Heart left ventricle (tissue), 16 donors: ENCODE data around the gene SLIT3. TPM values are rescaled to one million over a fixed set of nuclear protein-coding genes. Genes with fewer than 3 reads are reported as not detected.

ENCODE experiments used
- ATAC-seq, 4 donors: fragments of 200-7000 bp; cut with Tn5 transposase; one replicate each; pipeline ENCODE4 v1.9.1; 2020 to 2022; ENCODE audit warnings: moderate library complexity in 4 of 4, mild to moderate bottlenecking in 3 of 4, moderate number of reproducible peaks in 1 of 4
- DNase-seq, 5 donors: peaks; one replicate each; pipeline ENCODE4 v3.0.0-alpha.2; 2020
- H3K27ac ChIP-seq, 12 donors: fragments of 200-600 bp; sonication (generic) in 4 of 12; one replicate each; pipeline versions ENCODE4 v1.5.0 to v1.8.0; 2016 to 2022; ENCODE audit warnings: mild to moderate bottlenecking in 2 of 12
- H3K27me3 ChIP-seq, 9 donors: fragments of 200-600 bp; sonication (generic) in 2 of 9; one replicate each; pipeline versions ENCODE4 v1.5.1 to v1.8.0; 2016 to 2022; ENCODE audit warnings: mild to moderate bottlenecking in 3 of 9
- H3K36me3 ChIP-seq, 9 donors: fragments of 200-600 bp; sonication (generic) in 2 of 9; one replicate each; pipeline versions ENCODE4 v1.5.0 to v1.8.0; 2018 to 2022; ENCODE audit warnings: mild to moderate bottlenecking in 2 of 9
- H3K4me1 ChIP-seq, 12 donors: fragments of 200-600 bp; sonication (generic) in 4 of 12; one replicate each; pipeline versions ENCODE4 v1.5.0 to v1.8.0; 2016 to 2022; ENCODE audit warnings: mild to moderate bottlenecking in 3 of 12
- H3K4me3 ChIP-seq, 12 donors: fragments of 200-600 bp; sonication (generic) in 4 of 12; one replicate each; pipeline versions ENCODE4 v1.5.0 to v1.8.0; 2017 to 2022; ENCODE audit warnings: mild to moderate bottlenecking in 9 of 12, moderate library complexity in 4 of 12
- H3K9me3 ChIP-seq, 12 donors: fragments of 200-600 bp; sonication (generic) in 4 of 12; one replicate each; pipeline versions ENCODE4 v1.5.0 to v1.8.0; 2016 to 2022; ENCODE audit warnings: mild to moderate bottlenecking in 1 of 12
- POLR2A ChIP-seq, 2 donors: fragments of 450-650 bp; IDR thresholded peaks; one replicate each; pipeline ENCODE4 v1.6.1; 2017; ENCODE audit warnings: antibody characterized with exemption in 2 of 2, mild to moderate bottlenecking in 2 of 2, moderate library complexity in 2 of 2
- WGBS, 4 donors: extraction: QIAGEN DNeasy Blood & Tissue Kit in 2 of 4; methylation state at CpG; one replicate each; pipeline versions ENCODE4 v1.1.5 to v1.1.7; 2013 to 2018; 5-methylcytosine and 5-hydroxymethylcytosine counted together
- intact Hi-C, 10 donors: fragments of 100-400 bp; cut with DNase I; formaldehyde crosslinking; loops; one replicate each; pipeline versions ENCODE4 v1.11.1 to v1.14.2; 2022
- polyA plus RNA-seq, 2 donors: library from polyadenylated mRNA; stranded (reverse); fragments of 200-250 nt; gene quantifications; one replicate each; pipeline ENCODE4 v1.2.3, GENCODE V29; 2013
- total RNA-seq, 9 donors: library from RNA; depleted of rRNA in 2 of 9; stranded (reverse); fragments of >200 nt in 2 of 9; fragmentation: NEBNext Ultra II Directional in 3 of 9; extraction: Animal tissue kit (Norgen Biotek cat#: 25700) in 3 of 9; gene quantifications; one replicate each; pipeline versions ENCODE4 v1.1.0 to v1.2.4, GENCODE V29; 2016 to 2023
- TF ChIP-seq, protein P1 (sequence below), 12 donors: fragments of 200-600 bp; sonication (generic) in 4 of 12; IDR thresholded peaks; one replicate each; pipeline versions ENCODE4 v1.5.0 to v1.8.0; 2018 to 2022; ENCODE audit warnings: antibody characterized with exemption in 12 of 12, mild to moderate bottlenecking in 5 of 12
- donor health status: ischemic (EF 13 %, LVEDD 7.1; RV severe dilation, severe dysfunction).
- donor health status: healthy with polysubstance abuse.
- donor health status: DM: no; HTN: yes; CAD: no.
- donor health status: DM: no; HTN: no; CAD: no.
- donor health status: ischemic (EF 25% LVEDD 6.9; RV normal size, moderate dysfunction).
- donor health status: ischemic (EF 25% LVEDD 5.7; RV mildly dilated, moderate dysfunction).
- donor health status: healthy.
- donor health status: DM: yes; HTN: yes; CAD: no.
- donor health status: ischemic (EF 35%, LVEDD 5.7; RV mildly dilated, moderate dysfunction).
- donor health status: nonischemic (EF 11% LVEDD 7.7; RV severe dilation, severe dysfunction).
- donor health status: DM: yes; HTN: yes; CAD: no.
- donor health status: PGD.
- donor health status: ischemic (EF 29% LVEDD 5.4; RV normal size, mild dysfunction).
- donor health status: nonischemic (EF 23%, LVEDD 6.1; RV moderate dilation, normal function).

The SLIT3 gene
- total and polyA plus RNA-seq, 11 donors = 2.3 to 40.3 (median 14.4) TPM

DNA sequence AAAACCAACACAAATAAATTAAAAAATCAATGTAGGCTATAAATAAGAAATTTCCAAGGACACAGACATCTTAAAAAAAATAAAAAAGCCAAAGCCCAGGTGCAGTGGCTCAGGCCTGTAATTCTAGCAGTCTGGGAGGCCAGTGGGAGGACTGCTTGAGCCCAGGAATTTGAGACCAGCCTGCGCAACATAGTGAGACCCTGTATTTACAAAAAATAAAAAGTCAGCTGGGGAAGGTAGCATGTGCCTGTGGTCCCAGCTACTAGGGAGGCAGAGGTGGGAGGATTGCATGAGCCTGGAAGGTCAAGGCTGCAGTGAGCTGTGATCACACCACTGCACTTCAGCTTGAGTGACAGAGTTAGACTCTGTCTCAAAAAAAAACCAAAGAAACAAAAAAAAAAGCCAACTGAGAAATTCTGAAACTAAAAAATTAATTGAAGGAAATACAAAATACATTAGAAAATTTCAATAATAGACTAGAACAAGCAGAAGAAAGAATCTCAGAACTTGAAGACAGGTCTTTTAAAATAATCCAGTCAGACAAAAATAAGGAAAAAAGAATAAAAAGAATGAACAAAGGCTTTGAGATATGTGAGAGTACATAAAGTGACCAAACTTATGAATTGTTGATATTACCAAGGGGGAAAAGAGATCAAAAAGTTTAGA, 572.3 kb downstream of the SLIT3 start:
- H3K27me3 ChIP-seq = no peaks in the 10 kb centered on the region
- no peaks in the 10 kb centered on the region for H3K36me3 ChIP-seq
- no peak overlapping the region for H3K4me3 ChIP-seq
- H3K4me1 ChIP-seq = no peaks in the 10 kb centered on the region
- H3K9me3 ChIP-seq = peaks cover 0 to 40% (median 14%) of the 10 kb centered on the region in 12 donors
- no peak overlapping the region for H3K27ac ChIP-seq
- TF ChIP-seq POLR2A (IDR thresholded peaks at IDR 0.05) = no peak
- TF ChIP-seq, protein P1, sequence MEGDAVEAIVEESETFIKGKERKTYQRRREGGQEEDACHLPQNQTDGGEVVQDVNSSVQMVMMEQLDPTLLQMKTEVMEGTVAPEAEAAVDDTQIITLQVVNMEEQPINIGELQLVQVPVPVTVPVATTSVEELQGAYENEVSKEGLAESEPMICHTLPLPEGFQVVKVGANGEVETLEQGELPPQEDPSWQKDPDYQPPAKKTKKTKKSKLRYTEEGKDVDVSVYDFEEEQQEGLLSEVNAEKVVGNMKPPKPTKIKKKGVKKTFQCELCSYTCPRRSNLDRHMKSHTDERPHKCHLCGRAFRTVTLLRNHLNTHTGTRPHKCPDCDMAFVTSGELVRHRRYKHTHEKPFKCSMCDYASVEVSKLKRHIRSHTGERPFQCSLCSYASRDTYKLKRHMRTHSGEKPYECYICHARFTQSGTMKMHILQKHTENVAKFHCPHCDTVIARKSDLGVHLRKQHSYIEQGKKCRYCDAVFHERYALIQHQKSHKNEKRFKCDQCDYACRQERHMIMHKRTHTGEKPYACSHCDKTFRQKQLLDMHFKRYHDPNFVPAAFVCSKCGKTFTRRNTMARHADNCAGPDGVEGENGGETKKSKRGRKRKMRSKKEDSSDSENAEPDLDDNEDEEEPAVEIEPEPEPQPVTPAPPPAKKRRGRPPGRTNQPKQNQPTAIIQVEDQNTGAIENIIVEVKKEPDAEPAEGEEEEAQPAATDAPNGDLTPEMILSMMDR (IDR thresholded peaks at IDR 0.05) = no peak
- 92 to 97% (median 93%) methylated on average over 1 of the region's 1 CpG for WGBS, 4 donors
- intact Hi-C loops = no loop called here
- DNase-seq (no peak), ATAC-seq (no peak)

DNA sequence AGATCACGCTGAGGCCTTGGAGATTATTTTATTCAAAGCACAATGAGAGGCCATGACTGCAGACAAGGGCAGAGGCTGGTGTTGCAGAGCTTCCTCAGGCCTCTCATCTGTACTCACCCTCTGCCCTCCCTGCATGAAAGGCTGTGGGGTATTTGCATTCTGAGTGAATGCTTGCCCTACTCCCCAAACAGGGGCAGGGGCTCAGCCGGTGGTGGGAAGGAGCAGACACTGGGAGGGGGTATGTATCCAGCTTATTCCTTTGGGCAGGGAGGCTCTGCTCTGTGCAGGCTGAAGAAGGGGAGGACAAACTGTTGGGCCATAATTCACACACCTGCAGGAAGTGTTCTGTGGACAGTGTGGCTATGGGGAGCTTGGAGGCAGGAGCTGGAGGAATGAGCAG, 573.4 kb downstream of the SLIT3 start:
- no peaks in the 10 kb centered on the region for H3K27me3 ChIP-seq
- DNase-seq (no peak), ATAC-seq (peak in 1 of 4 donors; percentile 36)
- peaks cover 0 to 40% (median 14%) of the 10 kb centered on the region in 12 donors for H3K9me3 ChIP-seq
- intact Hi-C loops = no loop called here
- no peaks in the 10 kb centered on the region for H3K4me1 ChIP-seq
- 62 to 73% (median 68%) methylated on average over 2 of the region's 2 CpGs for WGBS, 4 donors
- H3K36me3 ChIP-seq = peaks cover 0 to under 1% (median 0%) of the 10 kb centered on the region in 9 donors
- no peak overlapping the region for H3K27ac ChIP-seq
- no peak overlapping the region for H3K4me3 ChIP-seq
- no peak for TF ChIP-seq POLR2A (IDR thresholded peaks at IDR 0.05)
- TF ChIP-seq, protein P1 (IDR thresholded peaks at IDR 0.05) = no peak

DNA sequence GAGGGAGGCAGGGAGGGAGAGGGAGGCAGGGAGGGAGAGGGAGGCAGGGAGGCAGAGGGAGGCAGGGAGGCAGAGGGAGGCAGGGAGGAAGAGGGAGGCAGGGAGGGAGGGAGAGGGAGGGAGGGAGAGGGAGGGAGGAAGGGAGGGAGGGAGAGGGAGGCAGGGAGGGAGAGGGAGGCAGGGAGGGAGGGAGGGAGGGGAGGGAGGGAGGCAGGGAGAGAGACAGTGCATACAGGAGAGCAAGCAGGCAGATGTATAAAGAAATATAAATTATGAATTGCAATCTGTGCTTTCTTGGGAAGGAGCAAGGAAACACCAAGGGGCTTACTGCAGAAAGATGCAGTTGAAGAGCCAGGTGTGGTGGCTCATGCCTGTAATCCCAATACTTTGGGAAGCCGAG, 574.6 kb downstream of the SLIT3 start:
- H3K4me3 ChIP-seq = no peak overlapping the region
- 92 to 97% (median 92%) methylated on average over 1 of the region's 1 CpG for WGBS, 4 donors

DNA sequence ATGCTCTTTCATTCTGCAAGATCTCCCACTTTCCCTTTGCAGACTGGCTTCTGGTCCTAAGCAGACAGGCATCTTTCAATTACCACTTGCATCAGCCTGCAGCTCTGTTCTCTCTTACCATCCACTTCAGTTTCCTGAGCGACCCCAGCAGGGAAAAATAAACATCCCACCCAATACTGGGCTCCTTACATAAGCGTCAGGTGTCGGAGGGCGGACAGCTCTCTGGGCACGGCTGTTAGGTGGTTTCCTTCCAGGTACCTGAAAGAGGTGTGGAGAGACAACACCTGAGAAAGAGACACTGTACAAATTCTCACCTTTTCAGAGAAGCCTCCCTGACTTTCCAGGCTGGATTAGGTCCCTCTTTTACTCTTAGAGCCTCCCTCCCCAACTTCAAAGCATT, 576.7 kb downstream of the SLIT3 start:
- 70 to 81% (median 74%) methylated on average over 5 of the region's 5 CpGs for WGBS, 4 donors
- H3K27ac ChIP-seq = no peak overlapping the region
- intact Hi-C loops = no loop called here
- H3K27me3 ChIP-seq = no peaks in the 10 kb centered on the region
- H3K4me1 ChIP-seq = no peaks in the 10 kb centered on the region
- H3K4me3 ChIP-seq = no peak overlapping the region
- peaks cover 0 to 18% (median 9%) of the 10 kb centered on the region in 12 donors for H3K9me3 ChIP-seq
- TF ChIP-seq, protein P1 (IDR thresholded peaks at IDR 0.05) = no peak
- no peak for TF ChIP-seq POLR2A (IDR thresholded peaks at IDR 0.05)
- peaks cover 0 to 8% (median 0%) of the 10 kb centered on the region in 9 donors for H3K36me3 ChIP-seq
- no peak for ATAC-seq
- DNase-seq = no peak

More for the DNA sequence above, 574.6 kb downstream of the SLIT3 start:
- DNase-seq = no peak
- intact Hi-C loops = no loop called here
- no peak overlapping the region for H3K27ac ChIP-seq
- TF ChIP-seq, protein P1 (IDR thresholded peaks at IDR 0.05) = no peak
- TF ChIP-seq POLR2A (IDR thresholded peaks at IDR 0.05) = no peak
- peaks cover 0 to 8% (median 0%) of the 10 kb centered on the region in 9 donors for H3K36me3 ChIP-seq
- H3K27me3 ChIP-seq = no peaks in the 10 kb centered on the region
- no peak for ATAC-seq
- no peaks in the 10 kb centered on the region for H3K4me1 ChIP-seq
- H3K9me3 ChIP-seq = peaks cover 0 to 33% (median 14%) of the 10 kb centered on the region in 12 donors
